ENCODE data around the gene RASSF8.

RASSF8 gene

DNA sequence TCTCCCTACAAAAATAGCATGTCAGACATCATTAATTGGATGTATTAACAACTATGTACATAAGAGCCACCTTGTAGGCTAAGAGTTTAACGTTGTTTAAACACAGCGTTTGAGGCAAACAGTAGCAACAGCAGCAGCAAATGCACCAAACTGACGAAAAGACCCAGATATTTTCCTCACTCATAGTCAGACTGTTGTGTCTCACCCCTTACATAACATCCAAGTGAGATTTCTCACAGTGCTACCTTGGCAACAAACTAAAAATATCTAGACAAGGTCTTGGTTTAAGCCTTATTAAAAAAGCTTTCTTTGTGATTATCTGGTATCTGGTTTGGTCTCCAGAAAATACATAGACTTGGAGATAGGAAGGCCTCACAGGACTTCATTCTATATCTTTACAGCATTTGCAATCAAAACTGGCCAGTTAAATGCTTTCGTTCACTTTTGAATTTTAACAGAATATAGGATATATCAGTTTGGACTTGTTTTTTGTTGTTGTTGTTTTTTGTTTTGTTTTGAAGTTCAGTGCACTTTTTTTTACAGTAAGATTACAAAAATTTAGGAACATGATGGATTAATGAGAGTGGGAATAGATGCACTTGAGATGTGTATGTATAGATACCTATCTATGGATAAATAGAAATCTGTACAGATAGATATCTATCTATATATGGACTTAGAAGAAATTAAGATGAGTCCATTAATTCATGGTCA lies 162.2 kb downstream of the RASSF8 start:
- TF ChIP-seq FOXM1 (IDR thresholded peaks at IDR 0.05; ENCODE audit: borderline replicate concordance, low read depth), result no peak
- TF ChIP-seq YY1 (IDR thresholded peaks at IDR 0.05; ENCODE audit: low read depth), result no peak
- no peak for TF ChIP-seq CREB1 (IDR thresholded peaks at IDR 0.05; ENCODE audit: low read depth)
- TF ChIP-seq, protein P1, sequence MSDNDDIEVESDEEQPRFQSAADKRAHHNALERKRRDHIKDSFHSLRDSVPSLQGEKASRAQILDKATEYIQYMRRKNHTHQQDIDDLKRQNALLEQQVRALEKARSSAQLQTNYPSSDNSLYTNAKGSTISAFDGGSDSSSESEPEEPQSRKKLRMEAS (IDR thresholded peaks at IDR 0.05), result no peak
- TF ChIP-seq, protein P2, sequence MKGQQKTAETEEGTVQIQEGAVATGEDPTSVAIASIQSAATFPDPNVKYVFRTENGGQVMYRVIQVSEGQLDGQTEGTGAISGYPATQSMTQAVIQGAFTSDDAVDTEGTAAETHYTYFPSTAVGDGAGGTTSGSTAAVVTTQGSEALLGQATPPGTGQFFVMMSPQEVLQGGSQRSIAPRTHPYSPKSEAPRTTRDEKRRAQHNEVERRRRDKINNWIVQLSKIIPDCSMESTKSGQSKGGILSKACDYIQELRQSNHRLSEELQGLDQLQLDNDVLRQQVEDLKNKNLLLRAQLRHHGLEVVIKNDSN (IDR thresholded peaks at IDR 0.05), result no peak
- TF ChIP-seq EGR1 (IDR thresholded peaks at IDR 0.05), result no peak
- TF ChIP-seq, protein P3, sequence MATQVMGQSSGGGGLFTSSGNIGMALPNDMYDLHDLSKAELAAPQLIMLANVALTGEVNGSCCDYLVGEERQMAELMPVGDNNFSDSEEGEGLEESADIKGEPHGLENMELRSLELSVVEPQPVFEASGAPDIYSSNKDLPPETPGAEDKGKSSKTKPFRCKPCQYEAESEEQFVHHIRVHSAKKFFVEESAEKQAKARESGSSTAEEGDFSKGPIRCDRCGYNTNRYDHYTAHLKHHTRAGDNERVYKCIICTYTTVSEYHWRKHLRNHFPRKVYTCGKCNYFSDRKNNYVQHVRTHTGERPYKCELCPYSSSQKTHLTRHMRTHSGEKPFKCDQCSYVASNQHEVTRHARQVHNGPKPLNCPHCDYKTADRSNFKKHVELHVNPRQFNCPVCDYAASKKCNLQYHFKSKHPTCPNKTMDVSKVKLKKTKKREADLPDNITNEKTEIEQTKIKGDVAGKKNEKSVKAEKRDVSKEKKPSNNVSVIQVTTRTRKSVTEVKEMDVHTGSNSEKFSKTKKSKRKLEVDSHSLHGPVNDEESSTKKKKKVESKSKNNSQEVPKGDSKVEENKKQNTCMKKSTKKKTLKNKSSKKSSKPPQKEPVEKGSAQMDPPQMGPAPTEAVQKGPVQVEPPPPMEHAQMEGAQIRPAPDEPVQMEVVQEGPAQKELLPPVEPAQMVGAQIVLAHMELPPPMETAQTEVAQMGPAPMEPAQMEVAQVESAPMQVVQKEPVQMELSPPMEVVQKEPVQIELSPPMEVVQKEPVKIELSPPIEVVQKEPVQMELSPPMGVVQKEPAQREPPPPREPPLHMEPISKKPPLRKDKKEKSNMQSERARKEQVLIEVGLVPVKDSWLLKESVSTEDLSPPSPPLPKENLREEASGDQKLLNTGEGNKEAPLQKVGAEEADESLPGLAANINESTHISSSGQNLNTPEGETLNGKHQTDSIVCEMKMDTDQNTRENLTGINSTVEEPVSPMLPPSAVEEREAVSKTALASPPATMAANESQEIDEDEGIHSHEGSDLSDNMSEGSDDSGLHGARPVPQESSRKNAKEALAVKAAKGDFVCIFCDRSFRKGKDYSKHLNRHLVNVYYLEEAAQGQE (IDR thresholded peaks at IDR 0.05; ENCODE audit: low read depth), result no peak
- TF ChIP-seq TAF1 (IDR thresholded peaks at IDR 0.05; ENCODE audit: low read depth), result no peak
- TF ChIP-seq CEBPB (IDR thresholded peaks at IDR 0.05), result no peak
- no peak for TF ChIP-seq ZBTB7A (IDR thresholded peaks at IDR 0.05; ENCODE audit: low read depth)
- no peak for TF ChIP-seq TCF12 (IDR thresholded peaks at IDR 0.05; ENCODE audit: low read depth)
- no peak for TF ChIP-seq RAD21 (IDR thresholded peaks at IDR 0.05; ENCODE audit: low read depth)
- no peak for TF ChIP-seq NFIC (IDR thresholded peaks at IDR 0.05)
- TF ChIP-seq TEAD4 (IDR thresholded peaks at IDR 0.05), result no peak
- TF ChIP-seq EP300 (IDR thresholded peaks at IDR 0.05; ENCODE audit: borderline replicate concordance), result no peak

DNA sequence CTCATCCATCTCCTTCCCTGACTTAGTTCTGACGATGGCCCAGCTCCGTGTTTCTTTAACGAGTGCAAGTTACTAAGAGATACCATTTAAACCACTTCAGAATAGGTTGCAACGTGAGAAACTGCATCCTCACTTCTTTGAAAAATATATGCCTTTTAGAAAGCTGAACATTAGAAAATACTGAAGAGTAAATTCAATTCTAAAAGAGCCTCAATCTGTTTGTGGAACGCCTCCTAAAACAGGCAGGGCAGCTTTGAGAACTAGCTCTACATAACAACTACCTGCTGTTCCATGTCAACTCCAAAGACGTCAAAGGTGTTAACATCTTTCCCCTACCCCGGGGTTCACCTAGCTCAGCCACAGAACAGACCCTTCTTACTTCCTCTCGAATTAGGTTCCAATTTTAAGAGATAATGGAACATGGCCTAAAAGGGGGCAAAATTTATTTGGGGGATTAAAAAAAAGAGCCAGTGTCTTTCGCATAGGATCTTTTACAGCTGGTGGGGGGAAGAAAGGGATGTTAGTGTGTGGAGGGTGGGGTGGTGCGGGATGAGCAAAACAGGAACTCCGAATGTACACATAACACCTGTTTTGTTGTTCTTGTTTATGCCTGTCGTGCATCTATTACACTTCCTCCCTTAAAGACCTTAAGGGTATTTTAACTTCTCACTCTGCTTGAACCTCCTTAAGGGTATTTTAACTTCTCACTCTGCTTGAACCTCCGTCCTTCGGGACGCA lies 163.0 kb downstream of the RASSF8 start:
- TF ChIP-seq CEBPB (IDR thresholded peaks at IDR 0.05) (no peak), FOXM1 (IDR thresholded peaks at IDR 0.05; ENCODE audit: borderline replicate concordance, low read depth) (no peak), TAF1 (IDR thresholded peaks at IDR 0.05; ENCODE audit: low read depth) (no peak), TCF12 (IDR thresholded peaks at IDR 0.05; ENCODE audit: low read depth) (no peak), NFIC (IDR thresholded peaks at IDR 0.05) (no peak), TEAD4 (IDR thresholded peaks at IDR 0.05) (no peak), CREB1 (IDR thresholded peaks at IDR 0.05; ENCODE audit: low read depth) (no peak)
- TF ChIP-seq, protein P2 (IDR thresholded peaks at IDR 0.05), result no peak

DNA sequence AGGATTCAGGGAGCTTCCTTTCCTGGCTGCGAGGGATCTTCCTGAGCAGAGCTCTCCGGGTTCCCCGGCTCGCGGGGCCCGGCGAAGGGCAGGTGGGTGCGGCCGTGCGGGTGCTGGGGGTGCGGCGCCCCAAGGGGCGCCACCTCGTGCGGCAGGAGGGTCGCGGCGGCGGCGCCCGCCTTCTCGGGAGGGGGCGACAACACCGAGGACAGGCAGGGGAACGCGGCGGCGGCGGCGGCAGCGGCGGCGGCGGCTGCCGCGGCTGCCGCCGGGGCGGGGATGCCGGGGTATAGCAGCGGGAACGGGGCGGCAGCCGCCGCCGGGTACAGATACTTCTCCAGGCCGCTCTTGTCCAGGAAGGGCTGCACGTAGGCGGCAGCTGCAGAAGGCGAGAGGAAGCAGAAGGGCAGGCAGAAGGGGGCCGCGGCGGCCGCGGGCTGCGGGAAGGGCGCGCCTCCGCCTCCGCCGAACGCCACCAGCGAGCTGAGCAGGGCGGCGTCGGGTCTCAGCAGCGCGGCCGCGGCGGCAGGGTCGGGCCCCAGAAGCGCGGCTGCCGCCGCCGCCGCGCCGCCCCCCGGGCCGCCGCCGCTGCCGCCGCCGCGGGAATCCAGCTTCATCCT lies 163.7 kb downstream of the RASSF8 start:
- TF ChIP-seq, protein P3 (IDR thresholded peaks at IDR 0.05; ENCODE audit: low read depth), result no peak
- TF ChIP-seq NFIC (IDR thresholded peaks at IDR 0.05) (no peak), FOXM1 (IDR thresholded peaks at IDR 0.05; ENCODE audit: borderline replicate concordance, low read depth) (no peak), CEBPB (IDR thresholded peaks at IDR 0.05) (no peak), ZBTB7A (IDR thresholded peaks at IDR 0.05; ENCODE audit: low read depth) (no peak), YY1 (IDR thresholded peaks at IDR 0.05; ENCODE audit: low read depth) (no peak), TCF12 (IDR thresholded peaks at IDR 0.05; ENCODE audit: low read depth) (no peak), TEAD4 (IDR thresholded peaks at IDR 0.05) (no peak), EGR1 (IDR thresholded peaks at IDR 0.05) (no peak), TAF1 (IDR thresholded peaks at IDR 0.05; ENCODE audit: low read depth) (no peak), EP300 (IDR thresholded peaks at IDR 0.05; ENCODE audit: borderline replicate concordance) (no peak), CREB1 (IDR thresholded peaks at IDR 0.05; ENCODE audit: low read depth) (no peak), RAD21 (IDR thresholded peaks at IDR 0.05; ENCODE audit: low read depth) (no peak)
- TF ChIP-seq, protein P2 (IDR thresholded peaks at IDR 0.05), result no peak
- TF ChIP-seq, protein P1 (IDR thresholded peaks at IDR 0.05), result no peak

DNA sequence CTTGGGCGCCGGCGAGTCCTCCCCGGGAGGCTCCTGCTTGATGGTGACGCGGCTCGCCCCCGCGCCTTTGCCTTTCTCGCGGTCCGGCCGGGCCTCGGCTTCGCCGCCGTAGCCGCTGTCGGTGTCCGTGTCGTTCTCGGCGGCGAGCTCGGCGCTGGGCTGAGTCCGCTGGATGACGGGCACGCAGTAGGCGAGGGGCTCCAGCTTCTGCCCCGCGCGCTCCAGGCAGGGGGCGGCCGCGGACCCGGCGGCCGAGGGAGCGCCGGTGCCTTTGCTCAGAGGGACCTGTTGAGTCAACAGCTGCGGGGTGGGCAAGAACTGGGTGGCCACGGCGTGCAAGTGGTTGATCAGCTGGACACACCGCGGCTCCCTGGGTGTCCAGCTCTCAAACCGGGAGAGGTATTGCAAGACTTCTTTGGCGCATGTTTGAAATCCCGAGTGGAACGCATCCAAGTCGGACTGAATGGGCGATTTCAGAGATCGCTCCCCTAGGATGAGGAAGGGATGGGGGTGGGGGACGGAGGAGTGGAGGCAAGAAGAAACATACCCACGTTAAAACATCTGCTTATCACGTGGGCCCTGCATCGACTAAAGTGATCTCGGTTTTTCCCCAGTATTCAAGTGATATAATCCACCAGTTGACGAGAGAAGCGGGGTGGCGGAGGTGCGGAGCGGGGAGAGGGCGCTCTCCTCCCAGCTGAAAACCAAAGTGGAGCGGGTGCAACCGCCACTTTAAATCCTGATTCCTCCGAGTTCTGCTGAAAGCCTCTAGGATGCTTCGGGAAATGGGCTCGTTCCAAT lies 164.4 kb downstream of the RASSF8 start:
- TF ChIP-seq TEAD4 (IDR thresholded peaks at IDR 0.05) (no peak), NFIC (IDR thresholded peaks at IDR 0.05) (peak; percentile 11; the same call in 1 of the 2 replicates), RAD21 (IDR thresholded peaks at IDR 0.05; ENCODE audit: low read depth) (peak; percentile 33; the same call in 1 of the 2 replicates), TCF12 (IDR thresholded peaks at IDR 0.05; ENCODE audit: low read depth) (no peak; the same call in 1 of the 2 replicates), FOXM1 (IDR thresholded peaks at IDR 0.05; ENCODE audit: borderline replicate concordance, low read depth) (no peak), YY1 (IDR thresholded peaks at IDR 0.05; ENCODE audit: low read depth) (no peak), ZBTB7A (IDR thresholded peaks at IDR 0.05; ENCODE audit: low read depth) (peak; percentile 70)
- TF ChIP-seq, protein P1 (IDR thresholded peaks at IDR 0.05), result peak; percentile 42; the same call in 1 of the 2 replicates

Measured in Ishikawa (cell line).